ACC112 (cell line): ENCODE measurements around the gene BICDL1.

Experiments
- H2AFZ ChIP-seq: fragments of 200-600 bp; sonication (generic); one replicate; pipeline ENCODE4 v1.6.0; 2017; ENCODE audit warnings: antibody characterized with exemption, low read length; ENCODE audit not compliant: unreplicated experiment
- H3K27ac ChIP-seq: fragments of 200-600 bp; sonication (generic); 2 replicates; pipeline ENCODE4 v1.5.1; 2014; ENCODE audit warnings: low read depth, mild to moderate bottlenecking, antibody characterized with exemption, low read length, moderate library complexity
- H3K27me3 ChIP-seq: fragments of 200-600 bp; sonication (generic); 2 replicates; pipeline ENCODE4 v1.6.1; 2014; ENCODE audit warnings: mild to moderate bottlenecking, antibody characterized with exemption, low read length, moderate library complexity, mixed read lengths; ENCODE audit not compliant: insufficient read depth
- H3K36me3 ChIP-seq: fragments of 200-600 bp; sonication (generic); 2 replicates; pipeline ENCODE4 v1.6.1; 2016; ENCODE audit warnings: mild to moderate bottlenecking, antibody characterized with exemption, low read length, moderate library complexity, mixed read lengths; ENCODE audit not compliant: insufficient read depth
- H3K4me1 ChIP-seq: fragments of 200-600 bp; sonication (generic); one replicate; pipeline ENCODE4 v1.6.1; 2016; ENCODE audit warnings: low read length, mixed read lengths; ENCODE audit not compliant: insufficient read depth, unreplicated experiment, control insufficient read depth
- H3K4me3 ChIP-seq: fragments of 200-600 bp; sonication (generic); 2 replicates; pipeline ENCODE4 v1.5.1; 2014; ENCODE audit warnings: mild to moderate bottlenecking, low read depth, low read length
- H3K79me2 ChIP-seq: fragments of 200-600 bp; sonication (generic); one replicate; pipeline ENCODE4 v1.6.0; 2016; ENCODE audit warnings: low read length; ENCODE audit not compliant: control insufficient read depth, unreplicated experiment, insufficient read depth

BICDL1 gene

GRCh38 chr12:120115692-120116440 lies 126.8 kb downstream of the BICDL1 start:
- Histone ChIP-seq H3K79me2 (peaks cover 70% of the 10 kb centered on the region), H3K27ac (no peak overlapping the region; the same call in 1 of the 2 replicates), H3K4me1 (peaks cover 32% of the 10 kb centered on the region), H3K27me3 (no peaks in the 10 kb centered on the region), H3K36me3 (peaks cover 7% of the 10 kb centered on the region; the same call in 1 of the 2 replicates), H3K4me3 (peak overlapping the region; percentile 97), H2AFZ (no peak overlapping the region)

GRCh38 chr12:120116441-120116791 lies 127.4 kb downstream of the BICDL1 start, which contains the start of gene RAB35:
Gene RAB35, minus strand, starts transcription at chr12:120116753. Its CDS starts 103 bp downstream, at chr12:120116650.
- no peaks in the 10 kb centered on the region for H3K27me3 ChIP-seq
- H3K79me2 ChIP-seq: peaks cover 65% of the 10 kb centered on the region
- peak within 1 kb of the TSS; percentile 97 for H3K4me3 ChIP-seq
- no peak within 1 kb of the TSS for H2AFZ ChIP-seq
- peaks cover 7% of the 10 kb centered on the region; the same call in 1 of the 2 replicates for H3K36me3 ChIP-seq
- H3K4me1 ChIP-seq: peaks cover 32% of the 10 kb centered on the region
- peak within 1 kb of the TSS; percentile 71 for H3K27ac ChIP-seq

- peaks cover 59% of the 10 kb centered on the region for H3K79me2 ChIP-seq
- peaks cover 7% of the 10 kb centered on the region; the same call in 1 of the 2 replicates for H3K36me3 ChIP-seq
- H3K4me3 ChIP-seq: peak overlapping the region; percentile 97
- peak overlapping the region; percentile 71 for H3K27ac ChIP-seq
- H3K4me1 ChIP-seq: peaks cover 32% of the 10 kb centered on the region
- no peak overlapping the region for H2AFZ ChIP-seq
- no peaks in the 10 kb centered on the region for H3K27me3 ChIP-seq
Observed at GRCh38 chr12:120116792-120117651, 128.0 kb downstream of the BICDL1 start.

GRCh38 chr12:120117961-120118320 lies 128.9 kb downstream of the BICDL1 start:
- Histone ChIP-seq H3K4me1 (peaks cover 32% of the 10 kb centered on the region), H3K36me3 (peaks cover 7% of the 10 kb centered on the region; the same call in 1 of the 2 replicates), H3K27ac (peak overlapping the region; percentile 68), H3K79me2 (peaks cover 50% of the 10 kb centered on the region), H3K4me3 (peak overlapping the region; percentile 97), H3K27me3 (no peaks in the 10 kb centered on the region), H2AFZ (no peak overlapping the region)

- peaks cover 46% of the 10 kb centered on the region for H3K79me2 ChIP-seq
Observed at GRCh38 chr12:120118321-120119061, 129.5 kb downstream of the BICDL1 start.

GRCh38 chr12:120119271-120119973 lies 130.4 kb downstream of the BICDL1 start:
- H3K27ac ChIP-seq: peak overlapping the region; percentile 68

More at GRCh38 chr12:120118321-120119061, 129.5 kb downstream of the BICDL1 start:
- peak overlapping the region; percentile 68 for H3K27ac ChIP-seq
- H3K4me1 ChIP-seq: peaks cover 32% of the 10 kb centered on the region
- H3K4me3 ChIP-seq: peak overlapping the region; percentile 97
- H2AFZ ChIP-seq: no peak overlapping the region
- H3K36me3 ChIP-seq: peaks cover 7% of the 10 kb centered on the region; the same call in 1 of the 2 replicates
- H3K27me3 ChIP-seq: no peaks in the 10 kb centered on the region

GRCh38 chr12:120121343-120121742 lies 132.3 kb downstream of the BICDL1 start:
- no peak overlapping the region for H3K27ac ChIP-seq
- H3K4me1 ChIP-seq: peaks cover 29% of the 10 kb centered on the region
- peaks cover 19% of the 10 kb centered on the region for H3K79me2 ChIP-seq
- H3K4me3 ChIP-seq: no peak overlapping the region
- no peak overlapping the region for H2AFZ ChIP-seq
- no peaks in the 10 kb centered on the region for H3K36me3 ChIP-seq
- no peaks in the 10 kb centered on the region for H3K27me3 ChIP-seq

More at GRCh38 chr12:120119271-120119973, 130.4 kb downstream of the BICDL1 start:
- no peak overlapping the region for H2AFZ ChIP-seq
- H3K36me3 ChIP-seq: peaks cover 3% of the 10 kb centered on the region; the same call in 1 of the 2 replicates
- H3K4me1 ChIP-seq: peaks cover 31% of the 10 kb centered on the region
- no peaks in the 10 kb centered on the region for H3K27me3 ChIP-seq
- H3K79me2 ChIP-seq: peaks cover 37% of the 10 kb centered on the region
- H3K4me3 ChIP-seq: peak overlapping the region; percentile 97; the same call in 1 of the 2 replicates

- H3K79me2 ChIP-seq: peaks cover 19% of the 10 kb centered on the region
- peaks cover 34% of the 10 kb centered on the region for H3K4me1 ChIP-seq
- no peaks in the 10 kb centered on the region for H3K36me3 ChIP-seq
- no peaks in the 10 kb centered on the region for H3K27me3 ChIP-seq
- no peak overlapping the region for H2AFZ ChIP-seq
- H3K27ac ChIP-seq: no peak overlapping the region
- H3K4me3 ChIP-seq: no peak overlapping the region
Observed at GRCh38 chr12:120121766-120122293, 132.8 kb downstream of the BICDL1 start.

- Histone ChIP-seq H3K4me1 (peaks cover 24% of the 10 kb centered on the region), H2AFZ (no peak overlapping the region), H3K27ac (peak overlapping the region; percentile 68; the same call in 1 of the 2 replicates), H3K79me2 (no peaks in the 10 kb centered on the region), H3K36me3 (peaks cover 13% of the 10 kb centered on the region; the same call in 1 of the 2 replicates), H3K27me3 (no peaks in the 10 kb centered on the region), H3K4me3 (no peak overlapping the region)
Observed at GRCh38 chr12:120125029-120125428, 136.0 kb downstream of the BICDL1 start.
